ENCODE results near the gene GRK5.

Gene GRK5

DNA sequence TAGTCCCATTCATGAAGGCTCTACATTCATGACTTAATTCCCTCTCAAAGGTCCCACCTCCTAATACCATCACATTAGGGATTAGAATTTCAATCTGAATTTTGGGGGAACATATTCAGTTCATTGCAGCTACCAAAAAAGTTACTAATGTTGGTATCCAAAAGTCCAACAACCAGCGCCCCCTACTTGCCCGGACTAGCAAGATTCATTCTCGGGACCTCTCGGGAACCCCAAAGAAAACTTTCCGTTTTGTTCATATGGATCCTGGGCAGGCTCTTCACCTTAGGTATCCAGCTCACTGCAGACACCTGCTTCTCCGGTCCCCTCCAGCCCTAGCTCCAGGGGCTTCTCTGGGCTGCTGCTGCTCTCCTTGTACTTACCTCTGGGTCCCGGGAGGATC lies 8.9 kb upstream of the GRK5 start:
- no peaks in the 10 kb centered on the region for H3K36me3 ChIP-seq (ENCODE audit: low read length)
- no peak overlapping the region for H3K9ac ChIP-seq (ENCODE audit: low read length)
- no peak overlapping the region for H3K4me3 ChIP-seq (ENCODE audit: insufficient read depth, low read length, poor library complexity, severe bottlenecking)
- no peak overlapping the region for H3K4me2 ChIP-seq (ENCODE audit: low read depth, low read length, poor library complexity, severe bottlenecking)
- no peaks in the 10 kb centered on the region for H3F3A ChIP-seq (ENCODE audit: insufficient read depth)
- no peak overlapping the region for H3K27ac ChIP-seq (ENCODE audit: low read depth, low read length)
- H3K27me3 ChIP-seq (ENCODE audit: low read length): no peaks in the 10 kb centered on the region
- no peaks in the 10 kb centered on the region for H3K9me3 ChIP-seq (ENCODE audit: insufficient read depth, low read length)
- H2AFZ ChIP-seq (ENCODE audit: low read depth, low read length, severe bottlenecking): no peak overlapping the region
- no peaks in the 10 kb centered on the region for H4K20me1 ChIP-seq (ENCODE audit: low read depth, low read length)
- TF ChIP-seq EZH2phosphoT487 (conservative IDR thresholded peaks at IDR 0.05; ENCODE audit: low read length): no peak
- TF ChIP-seq, protein P1, sequence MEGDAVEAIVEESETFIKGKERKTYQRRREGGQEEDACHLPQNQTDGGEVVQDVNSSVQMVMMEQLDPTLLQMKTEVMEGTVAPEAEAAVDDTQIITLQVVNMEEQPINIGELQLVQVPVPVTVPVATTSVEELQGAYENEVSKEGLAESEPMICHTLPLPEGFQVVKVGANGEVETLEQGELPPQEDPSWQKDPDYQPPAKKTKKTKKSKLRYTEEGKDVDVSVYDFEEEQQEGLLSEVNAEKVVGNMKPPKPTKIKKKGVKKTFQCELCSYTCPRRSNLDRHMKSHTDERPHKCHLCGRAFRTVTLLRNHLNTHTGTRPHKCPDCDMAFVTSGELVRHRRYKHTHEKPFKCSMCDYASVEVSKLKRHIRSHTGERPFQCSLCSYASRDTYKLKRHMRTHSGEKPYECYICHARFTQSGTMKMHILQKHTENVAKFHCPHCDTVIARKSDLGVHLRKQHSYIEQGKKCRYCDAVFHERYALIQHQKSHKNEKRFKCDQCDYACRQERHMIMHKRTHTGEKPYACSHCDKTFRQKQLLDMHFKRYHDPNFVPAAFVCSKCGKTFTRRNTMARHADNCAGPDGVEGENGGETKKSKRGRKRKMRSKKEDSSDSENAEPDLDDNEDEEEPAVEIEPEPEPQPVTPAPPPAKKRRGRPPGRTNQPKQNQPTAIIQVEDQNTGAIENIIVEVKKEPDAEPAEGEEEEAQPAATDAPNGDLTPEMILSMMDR (IDR thresholded peaks at IDR 0.05; ENCODE audit: insufficient read depth, low read length, poor library complexity, severe bottlenecking): peak; percentile 52
- no peaks in the 10 kb centered on the region for H3K79me2 ChIP-seq (ENCODE audit: insufficient read depth, low read length)
- no peaks in the 10 kb centered on the region for H3K9me2 ChIP-seq (replicated peaks; ENCODE audit: insufficient read depth, low read length)

DNA sequence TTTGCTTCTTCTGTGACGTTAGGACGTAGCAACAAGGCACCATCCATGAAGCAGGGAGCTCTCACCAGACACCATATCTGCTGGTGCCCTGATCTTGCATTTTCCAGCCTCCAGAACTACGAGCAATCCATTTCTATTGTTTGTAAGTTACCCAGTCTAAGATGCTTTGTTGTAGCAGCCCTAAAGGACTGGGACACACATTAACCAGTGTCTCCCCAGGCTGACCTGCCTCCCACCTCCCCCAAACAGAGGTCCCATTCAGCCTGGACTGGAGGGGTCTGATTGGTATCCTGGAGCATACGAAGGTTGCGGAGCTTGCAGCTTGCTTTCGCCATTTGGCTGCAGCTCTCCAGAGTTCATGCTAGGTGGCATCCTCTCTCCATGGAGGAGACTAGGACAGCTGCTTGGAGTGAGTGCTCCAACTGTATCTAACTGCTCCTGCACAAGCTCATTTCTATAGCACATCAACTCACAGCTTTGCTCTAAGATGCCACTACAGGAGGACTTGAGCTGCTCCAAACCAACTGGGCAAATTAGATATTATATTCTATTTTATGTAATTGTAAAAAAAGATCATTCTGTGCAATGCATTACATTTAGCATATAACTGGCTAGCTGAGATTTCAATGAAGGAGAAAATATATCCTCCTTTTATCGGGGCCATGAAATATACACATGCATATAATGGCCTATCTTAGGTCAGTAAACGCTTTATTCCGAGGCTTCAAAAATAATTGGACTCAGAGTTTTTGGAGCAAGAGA lies 8.0 kb upstream of the GRK5 start:
- H3K4me3 ChIP-seq (ENCODE audit: insufficient read depth, low read length, poor library complexity, severe bottlenecking): no peak overlapping the region
- no peak overlapping the region for H3K27ac ChIP-seq (ENCODE audit: low read depth, low read length)
- no peaks in the 10 kb centered on the region for H4K20me1 ChIP-seq (ENCODE audit: low read depth, low read length)
- no peaks in the 10 kb centered on the region for H3K79me2 ChIP-seq (ENCODE audit: insufficient read depth, low read length)
- H3K27me3 ChIP-seq (ENCODE audit: low read length): no peaks in the 10 kb centered on the region
- no peaks in the 10 kb centered on the region for H3K9me2 ChIP-seq (replicated peaks; ENCODE audit: insufficient read depth, low read length)
- no peaks in the 10 kb centered on the region for H3K36me3 ChIP-seq (ENCODE audit: low read length)
- no peak for TF ChIP-seq EZH2phosphoT487 (conservative IDR thresholded peaks at IDR 0.05; ENCODE audit: low read length)
- TF ChIP-seq, protein P1 (IDR thresholded peaks at IDR 0.05; ENCODE audit: insufficient read depth, low read length, poor library complexity, severe bottlenecking): peak; percentile 23
- no peak overlapping the region for H3K9ac ChIP-seq (ENCODE audit: low read length)
- H2AFZ ChIP-seq (ENCODE audit: low read depth, low read length, severe bottlenecking): no peak overlapping the region
- H3F3A ChIP-seq (ENCODE audit: insufficient read depth): no peaks in the 10 kb centered on the region
- H3K9me3 ChIP-seq (ENCODE audit: insufficient read depth, low read length): no peaks in the 10 kb centered on the region
- H3K4me2 ChIP-seq (ENCODE audit: low read depth, low read length, poor library complexity, severe bottlenecking): no peak overlapping the region

DNA sequence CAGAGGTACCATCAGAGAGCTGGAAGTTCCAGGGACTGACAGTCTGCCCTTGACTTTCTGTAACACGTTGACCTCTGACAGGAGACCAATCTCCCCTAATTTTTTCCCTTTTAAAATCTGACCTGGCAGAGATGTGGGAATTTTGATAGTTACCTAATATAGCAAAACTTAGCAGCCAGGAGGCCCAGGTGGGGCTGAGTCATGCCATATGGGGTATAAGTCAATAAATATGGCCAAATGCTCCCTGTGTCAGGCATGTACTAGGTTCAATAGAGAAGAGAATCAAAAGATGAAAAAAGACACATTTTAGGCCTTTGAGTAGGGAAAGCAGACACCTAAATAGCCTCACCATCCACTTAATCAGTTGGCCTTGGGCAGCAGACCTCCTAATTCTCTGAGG lies 6.1 kb upstream of the GRK5 start:
- Histone ChIP-seq H2AFZ (ENCODE audit: low read depth, low read length, severe bottlenecking) (no peak overlapping the region), H3K79me2 (ENCODE audit: insufficient read depth, low read length) (no peaks in the 10 kb centered on the region), H3K27me3 (ENCODE audit: low read length) (no peaks in the 10 kb centered on the region), H3F3A (ENCODE audit: insufficient read depth) (0 out of 2 replicates have a peak, but pooled peaks cover 3% of the 10 kb centered on the region), H3K27ac (ENCODE audit: low read depth, low read length) (no peak overlapping the region), H3K36me3 (ENCODE audit: low read length) (no peaks in the 10 kb centered on the region), H3K9ac (ENCODE audit: low read length) (no peak overlapping the region), H3K4me2 (ENCODE audit: low read depth, low read length, poor library complexity, severe bottlenecking) (no peak overlapping the region), H3K9me3 (ENCODE audit: insufficient read depth, low read length) (no peaks in the 10 kb centered on the region), H3K4me3 (ENCODE audit: insufficient read depth, low read length, poor library complexity, severe bottlenecking) (no peak overlapping the region), H3K9me2 (replicated peaks; ENCODE audit: insufficient read depth, low read length) (no peaks in the 10 kb centered on the region), H4K20me1 (ENCODE audit: low read depth, low read length) (no peaks in the 10 kb centered on the region)
- TF ChIP-seq, protein P1 (IDR thresholded peaks at IDR 0.05; ENCODE audit: insufficient read depth, low read length, poor library complexity, severe bottlenecking): no peak
- no peak for TF ChIP-seq EZH2phosphoT487 (conservative IDR thresholded peaks at IDR 0.05; ENCODE audit: low read length)
